HepG2 (cell line): ENCODE data around the gene SYVN1. TPM values are rescaled to one million over a fixed set of nuclear protein-coding genes. Genes with fewer than 3 reads are reported as not detected.

ENCODE experiments used
- ATAC-seq: fragments of 200-7000 bp; cut with Tn5 transposase; 3 replicates; pipeline ENCODE4 v1.9.1; 2020; ENCODE audit warnings: mild to moderate bottlenecking, moderate library complexity
- BruUV-seq: library from RNA; stranded (reverse); fragments of 400-500 nt; replicated peaks from 2 replicates; lab custom pipeline; 2021; lab: Mats Ljungman, UMichigan
- CTCF ChIA-PET: fragments of 300-600 bp; formaldehyde crosslinking; extraction: SDS; loops from one replicate; lab custom pipeline; 2021; ENCODE audit warnings: low total read pairs, inconsistent platforms, low intra/inter-chr PET ratio; lab: Yijun Ruan, JAX
- POLR2A ChIA-PET: fragments of 350-600 bp; sonication (Branson Sonifier 250); formaldehyde crosslinking; loops from one replicate; lab custom pipeline; 2020; ENCODE audit warnings: antibody characterized with exemption, inconsistent platforms; lab: Yijun Ruan, JAX
- DNase-seq: peaks from one replicate; pipeline ENCODE4 v3.0.0-alpha.2; 2015; ENCODE audit warnings: low spot score
- FAIRE-seq: peaks from 3 replicates; lab custom pipeline; 2011; peaks lifted over from hg19 to GRCh38; lab: Jason Lieb, UNC
- H2AFZ ChIP-seq: one replicate; pipeline ENCODE4 v1.6.1; 2011; ENCODE audit warnings: low read length, inconsistent platforms
- H3K27ac ChIP-seq: fragments of 300-600 bp; 3 replicates; pipeline ENCODE4 v1.8.0; 2011; ENCODE audit warnings: mixed run types, mild to moderate bottlenecking, mixed read lengths, low read length, inconsistent platforms; ENCODE audit not compliant: insufficient read depth; ENCODE audit errors: extremely low read length
- H3K27me3 ChIP-seq, 2 experiments: fragments of 200-600 bp in 1 of 2; 2 replicates in 1 of 2; 3 replicates in 1 of 2; pipeline versions ENCODE4 v1.6.0 to v1.8.0; 2011; ENCODE audit warnings: low read length in 2 of 2, mild to moderate bottlenecking in 2 of 2, moderate library complexity in 2 of 2, inconsistent platforms in 1 of 2; ENCODE audit not compliant: insufficient read depth in 2 of 2, control insufficient read depth in 1 of 2
- H3K36me3 ChIP-seq, 2 experiments: fragments of 200-600 bp in 1 of 2; replicated peaks in 1 of 2; 2 replicates in 1 of 2; 3 replicates in 1 of 2; pipeline versions ENCODE4 v1.5.1 to v1.8.0; 2011; ENCODE audit warnings: low read length in 2 of 2, inconsistent platforms in 1 of 2; ENCODE audit not compliant: insufficient read depth in 2 of 2, control insufficient read depth in 1 of 2
- H3K4me1 ChIP-seq: 2 replicates; pipeline ENCODE4 v1.5.1; 2012; ENCODE audit warnings: low read length, inconsistent platforms; ENCODE audit not compliant: insufficient read depth
- H3K4me2 ChIP-seq: 2 replicates; pipeline ENCODE4 v1.6.0; 2011; ENCODE audit warnings: low read depth, low read length, inconsistent platforms
- H3K4me3 ChIP-seq, 3 experiments: fragments of 200-600 bp in 1 of 3; sonication (generic), shearing (Covaris generic) in 1 of 3; replicated peaks in 1 of 3; 2 replicates each; pipeline ENCODE4 v1.5.1; 2011 to 2016; ENCODE audit warnings: low read length in 3 of 3, inconsistent platforms in 2 of 3, low read depth in 2 of 3, mild to moderate bottlenecking in 2 of 3, control low read depth in 1 of 3, mixed read lengths in 1 of 3; ENCODE audit not compliant: insufficient read depth in 1 of 3
- H3K79me2 ChIP-seq: one replicate; pipeline ENCODE4 v1.6.1; 2011; ENCODE audit warnings: low read length, inconsistent platforms; ENCODE audit not compliant: insufficient read depth
- H3K9ac ChIP-seq: 2 replicates; pipeline ENCODE4 v1.6.0; 2011; ENCODE audit warnings: mild to moderate bottlenecking, low read depth, low read length, inconsistent platforms; ENCODE audit not compliant: insufficient read depth
- H3K9me3 ChIP-seq: 2 replicates; pipeline ENCODE4 v1.5.1; 2012; ENCODE audit warnings: mild to moderate bottlenecking, low read length
- H4K20me1 ChIP-seq: 2 replicates; pipeline ENCODE4 v1.6.0; 2011; ENCODE audit warnings: inconsistent platforms, mild to moderate bottlenecking, low read length, moderate library complexity; ENCODE audit not compliant: insufficient read depth
- CREM ChIP-seq, 2 experiments: sonication (generic) in 1 of 2; formaldehyde crosslinking in 1 of 2; IDR thresholded peaks; 2 replicates each; pipeline versions ENCODE4 v1.4.0 to v1.6.1; 2016 to 2020; ENCODE audit warnings: antibody characterized with exemption in 1 of 2, mild to moderate bottlenecking in 1 of 2, missing genetic modification reagents in 1 of 2
- HCFC1 ChIP-seq: fragments of 150-350 bp; IDR thresholded peaks from 2 replicates; pipeline ENCODE4 v1.6.1; 2014; ENCODE audit warnings: low read depth, low read length
- MED8 ChIP-seq: sonication (generic); formaldehyde crosslinking; IDR thresholded peaks from 2 replicates; pipeline ENCODE4 v1.8.1; 2023; ENCODE audit warnings: mild to moderate bottlenecking, missing genetic modification reagents; ENCODE audit not compliant: insufficient replicate concordance
- NPAS2 ChIP-seq: sonication (generic); formaldehyde crosslinking; IDR thresholded peaks from 2 replicates; pipeline ENCODE4 v1.8.0; 2022; ENCODE audit warnings: mild to moderate bottlenecking, missing genetic modification reagents, borderline replicate concordance
- NR3C1 ChIP-seq: sonication (generic); formaldehyde crosslinking; IDR thresholded peaks from 2 replicates; pipeline ENCODE4 v1.4.0; 2020; ENCODE audit warnings: missing genetic modification reagents
- PAXIP1 ChIP-seq: sonication (generic); formaldehyde crosslinking; conservative IDR thresholded peaks from 2 replicates; pipeline ENCODE4 v1.4.0; 2020; ENCODE audit warnings: mild to moderate bottlenecking, missing genetic modification reagents, moderate library complexity
- TGIF2 ChIP-seq: IDR thresholded peaks from 2 replicates; pipeline ENCODE4 v1.6.1; 2016; ENCODE audit warnings: control low read depth, missing compliant biosample characterization
- XRCC5 ChIP-seq: fragments of 200-400 bp; formaldehyde crosslinking; optimal IDR thresholded peaks from 2 replicates; pipeline ENCODE3; 2017; ENCODE audit warnings: mild to moderate bottlenecking, low read length
- ZBTB14 ChIP-seq: sonication (generic); formaldehyde crosslinking; IDR thresholded peaks from 2 replicates; pipeline ENCODE4 v1.4.0; 2020; ENCODE audit warnings: missing genetic modification reagents
- ZNF138 ChIP-seq: sonication (generic); formaldehyde crosslinking; IDR thresholded peaks from 2 replicates; pipeline ENCODE4 v1.5.0; 2020; ENCODE audit warnings: mild to moderate bottlenecking, low read depth, missing genetic modification reagents
- ZNF839 ChIP-seq: sonication (generic); formaldehyde crosslinking; IDR thresholded peaks from 2 replicates; pipeline ENCODE4 v1.4.0; 2020; ENCODE audit warnings: missing genetic modification reagents, mild to moderate bottlenecking, borderline replicate concordance
- WGBS: methylation state at CpG from one replicate; pipeline ENCODE4 v1.1.6; 2017; ENCODE audit warnings: low lambda C conversion rate; 5-methylcytosine and 5-hydroxymethylcytosine counted together
- in situ Hi-C: cut with HindIII; loops from 2 replicates; pipeline ENCODE4 v1.10.0; 2017; ENCODE audit warnings: low pct_unique_long_range_greater_than_20kb; ENCODE audit not compliant: extremely low pct_ligation_motif_present
- intact Hi-C: fragments of 100-400 bp; cut with micrococcal nuclease; formaldehyde crosslinking; loops from one replicate; pipeline ENCODE4 v1.10.0; 2022; ENCODE audit not compliant: unreplicated experiment
- polyA plus RNA-seq, 8 experiments: library from polyadenylated mRNA; depleted of rRNA in 3 of 8; stranded (reverse) in 7 of 8; unstranded in 1 of 8; fragments of >200 nt; fragmentation: Illumina TruSeq in 4 of 8; extraction: Trizol in 4 of 8; gene quantifications; 2 replicates each; pipeline versions ENCODE4 v1.2.1 to v1.2.3, GENCODE V29; 2011 to 2016; ENCODE audit warnings: low read depth in 4 of 8, missing spikeins in 1 of 8, mixed read lengths in 1 of 8; ENCODE audit not compliant: insufficient read depth in 1 of 8
- total RNA-seq, 5 experiments: library from RNA; depleted of rRNA; stranded (reverse); fragments of >200 nt; fragmentation: Illumina TruSeq; extraction: Trizol; gene quantifications; 2 replicates each; pipeline ENCODE4 v1.2.3, GENCODE V29; 2016; ENCODE audit warnings: low read depth in 1 of 5
- TF ChIP-seq, protein P1 (sequence below): IDR thresholded peaks from 2 replicates; pipeline ENCODE4 v1.6.1; 2016; ENCODE audit warnings: missing compliant biosample characterization, missing genetic modification reagents, borderline replicate concordance
- TF ChIP-seq, protein P2 (sequence below), 2 experiments: sonication (generic) in 1 of 2; formaldehyde crosslinking in 1 of 2; IDR thresholded peaks; 2 replicates each; pipeline versions ENCODE4 v1.5.1 to v1.6.1; 2011 to 2020; ENCODE audit warnings: borderline replicate concordance in 1 of 2, low read depth in 1 of 2, low read length in 1 of 2, mild to moderate bottlenecking in 1 of 2, missing genetic modification reagents in 1 of 2, moderate library complexity in 1 of 2

SYVN1 gene
- total and polyA plus RNA-seq, 2 of the 13 experiments (the other 11 are each of a cell fraction or from before 2014, with no cell fraction given): 10.3 to 22.5 TPM

GRCh38 chr11:65169164-65169641 lies 34.9 kb upstream of the SYVN1 start (continued):
- TF ChIP-seq CREM (IDR thresholded peaks at IDR 0.05) (no peak), CREM (CRISPR knock-in tag; IDR thresholded peaks at IDR 0.05) (no peak)

- intact Hi-C loops: loop anchor here (2.0 kb wide), 1 partner anchor 51 kb away; the partner anchor contains the start of gene ZNHIT2
- in situ Hi-C loops: no loop called here
- H3K27me3 ChIP-seq: no peaks in the 10 kb centered on the region
- H3K4me2 ChIP-seq: no peak overlapping the region
- peaks cover 87% of the 10 kb centered on the region for H3K4me1 ChIP-seq
- no peak for ATAC-seq
- H3K36me3 ChIP-seq: no peaks in the 10 kb centered on the region
- no peak for FAIRE-seq
- POLR2A ChIA-PET: interaction anchor here (1.2 to 6.5 kb wide), 3 partner anchors 13 to 46 kb away, joined by 5 to 74 read pairs (median 72); partner anchors contain the start of genes CAPN1, FAU and MRPL49
- CTCF ChIA-PET: no interaction called here
- H2AFZ ChIP-seq: no peak overlapping the region
- no peaks in the 10 kb centered on the region for H4K20me1 ChIP-seq
- H3K9me3 ChIP-seq: no peaks in the 10 kb centered on the region
- H3K79me2 ChIP-seq: no peaks in the 10 kb centered on the region
- no peak overlapping the region for H3K9ac ChIP-seq
- DNase-seq: no peak
- H3K4me3 ChIP-seq: no peak overlapping the region
- H3K27ac ChIP-seq: no peak overlapping the region
- WGBS: 93% methylated on average over 3 of the region's 3 CpGs
- no TSS peak for BruUV-seq
- TF ChIP-seq TGIF2 (CRISPR knock-in tag) (no peak), ZNF138 (CRISPR knock-in tag) (no peak), ZBTB14 (no peak), ZNF839 (CRISPR knock-in tag) (no peak), PAXIP1 (CRISPR knock-in tag) (no peak), NPAS2 (CRISPR knock-in tag) (no peak), XRCC5 (no peak), HCFC1 (no peak), MED8 (CRISPR knock-in tag) (no peak), NR3C1 (no peak)
- TF ChIP-seq, protein P1, sequence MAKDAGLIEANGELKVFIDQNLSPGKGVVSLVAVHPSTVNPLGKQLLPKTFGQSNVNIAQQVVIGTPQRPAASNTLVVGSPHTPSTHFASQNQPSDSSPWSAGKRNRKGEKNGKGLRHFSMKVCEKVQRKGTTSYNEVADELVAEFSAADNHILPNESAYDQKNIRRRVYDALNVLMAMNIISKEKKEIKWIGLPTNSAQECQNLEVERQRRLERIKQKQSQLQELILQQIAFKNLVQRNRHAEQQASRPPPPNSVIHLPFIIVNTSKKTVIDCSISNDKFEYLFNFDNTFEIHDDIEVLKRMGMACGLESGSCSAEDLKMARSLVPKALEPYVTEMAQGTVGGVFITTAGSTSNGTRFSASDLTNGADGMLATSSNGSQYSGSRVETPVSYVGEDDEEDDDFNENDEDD (CRISPR knock-in tag): no peak
- TF ChIP-seq, protein P2, sequence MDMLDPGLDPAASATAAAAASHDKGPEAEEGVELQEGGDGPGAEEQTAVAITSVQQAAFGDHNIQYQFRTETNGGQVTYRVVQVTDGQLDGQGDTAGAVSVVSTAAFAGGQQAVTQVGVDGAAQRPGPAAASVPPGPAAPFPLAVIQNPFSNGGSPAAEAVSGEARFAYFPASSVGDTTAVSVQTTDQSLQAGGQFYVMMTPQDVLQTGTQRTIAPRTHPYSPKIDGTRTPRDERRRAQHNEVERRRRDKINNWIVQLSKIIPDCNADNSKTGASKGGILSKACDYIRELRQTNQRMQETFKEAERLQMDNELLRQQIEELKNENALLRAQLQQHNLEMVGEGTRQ (IDR thresholded peaks at IDR 0.05; ENCODE audit: low read depth, low read length): no peak
- TF ChIP-seq, protein P2 (CRISPR knock-in tag; IDR thresholded peaks at IDR 0.05; ENCODE audit: borderline replicate concordance): no peak
Measured at GRCh38 chr11:65167656-65168055, 33.3 kb upstream of the SYVN1 start.
